ENCODE measurements around the gene NCKAP5. TPM values are rescaled to one million over a fixed set of nuclear protein-coding genes. Genes with fewer than 3 reads are reported as not detected.

Gene NCKAP5
- total and polyA plus RNA-seq, 4 donors, result 0.57 to 2.8 (median 2.4) TPM

DNA sequence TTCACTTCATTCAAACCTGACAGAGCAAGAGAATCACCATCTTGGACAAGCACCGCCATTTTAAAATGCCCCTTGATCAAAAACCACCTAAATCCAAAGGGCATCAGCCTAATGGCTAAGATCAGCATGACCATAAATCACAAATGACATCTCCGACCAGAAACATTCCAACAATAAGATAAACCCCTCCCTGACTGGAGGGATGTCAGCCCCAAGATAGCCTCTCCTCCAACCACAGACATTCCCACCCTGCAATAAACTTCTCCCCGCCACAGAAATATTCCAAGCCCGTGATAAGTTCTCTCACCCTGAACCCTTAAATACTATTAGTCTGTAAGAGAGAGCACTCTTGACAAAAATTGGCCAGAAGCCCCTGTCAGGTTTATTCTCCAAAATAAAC, 876.7 kb downstream of the NCKAP5 start:
- Histone ChIP-seq H3K27me3 (ENCODE audit: control insufficient read depth in 4 of 4, insufficient read depth in 4 of 4, low read length in 3 of 4) (no peaks in the 10 kb centered on the region), H3K4me3 (ENCODE audit: low read depth in 1 of 3, low read length in 3 of 3) (no peak overlapping the region), H3K36me3 (ENCODE audit: control insufficient read depth in 4 of 4, insufficient read depth in 3 of 4, low read depth in 1 of 4, low read length in 3 of 4) (no peaks in the 10 kb centered on the region), H3K27ac (ENCODE audit: low read depth in 1 of 2, low read length in 2 of 2) (no peak overlapping the region), H3K9ac (ENCODE audit: low read depth in 1 of 2, low read length in 2 of 2) (no peak overlapping the region), H3K4me1 (ENCODE audit: control insufficient read depth in 4 of 4, insufficient read depth in 4 of 4, low read length in 3 of 4) (no peaks in the 10 kb centered on the region), H3K9me3 (ENCODE audit: control insufficient read depth in 4 of 4, low read length in 3 of 4) (no peaks in the 10 kb centered on the region)
- DNase-seq (ENCODE audit: low spot score), result no peak
- TF ChIP-seq RXRA (IDR thresholded peaks at IDR 0.05), result no peak
- no peak for TF ChIP-seq FOXA2 (IDR thresholded peaks at IDR 0.05)
- TF ChIP-seq EGR1 (IDR thresholded peaks at IDR 0.05; ENCODE audit: low read depth in 2 of 2), result no peak
- TF ChIP-seq HNF4A (conservative IDR thresholded peaks at IDR 0.05), result no peak
- TF ChIP-seq SP1 (IDR thresholded peaks at IDR 0.05), result no peak
- TF ChIP-seq, protein P1, sequence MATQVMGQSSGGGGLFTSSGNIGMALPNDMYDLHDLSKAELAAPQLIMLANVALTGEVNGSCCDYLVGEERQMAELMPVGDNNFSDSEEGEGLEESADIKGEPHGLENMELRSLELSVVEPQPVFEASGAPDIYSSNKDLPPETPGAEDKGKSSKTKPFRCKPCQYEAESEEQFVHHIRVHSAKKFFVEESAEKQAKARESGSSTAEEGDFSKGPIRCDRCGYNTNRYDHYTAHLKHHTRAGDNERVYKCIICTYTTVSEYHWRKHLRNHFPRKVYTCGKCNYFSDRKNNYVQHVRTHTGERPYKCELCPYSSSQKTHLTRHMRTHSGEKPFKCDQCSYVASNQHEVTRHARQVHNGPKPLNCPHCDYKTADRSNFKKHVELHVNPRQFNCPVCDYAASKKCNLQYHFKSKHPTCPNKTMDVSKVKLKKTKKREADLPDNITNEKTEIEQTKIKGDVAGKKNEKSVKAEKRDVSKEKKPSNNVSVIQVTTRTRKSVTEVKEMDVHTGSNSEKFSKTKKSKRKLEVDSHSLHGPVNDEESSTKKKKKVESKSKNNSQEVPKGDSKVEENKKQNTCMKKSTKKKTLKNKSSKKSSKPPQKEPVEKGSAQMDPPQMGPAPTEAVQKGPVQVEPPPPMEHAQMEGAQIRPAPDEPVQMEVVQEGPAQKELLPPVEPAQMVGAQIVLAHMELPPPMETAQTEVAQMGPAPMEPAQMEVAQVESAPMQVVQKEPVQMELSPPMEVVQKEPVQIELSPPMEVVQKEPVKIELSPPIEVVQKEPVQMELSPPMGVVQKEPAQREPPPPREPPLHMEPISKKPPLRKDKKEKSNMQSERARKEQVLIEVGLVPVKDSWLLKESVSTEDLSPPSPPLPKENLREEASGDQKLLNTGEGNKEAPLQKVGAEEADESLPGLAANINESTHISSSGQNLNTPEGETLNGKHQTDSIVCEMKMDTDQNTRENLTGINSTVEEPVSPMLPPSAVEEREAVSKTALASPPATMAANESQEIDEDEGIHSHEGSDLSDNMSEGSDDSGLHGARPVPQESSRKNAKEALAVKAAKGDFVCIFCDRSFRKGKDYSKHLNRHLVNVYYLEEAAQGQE (IDR thresholded peaks at IDR 0.05), result no peak
- no peak for TF ChIP-seq RAD21 (IDR thresholded peaks at IDR 0.05)
- no peak for TF ChIP-seq GABPA (IDR thresholded peaks at IDR 0.05 in 1 of 2, conservative IDR thresholded peaks at IDR 0.05 in 1 of 2)
- no peak for TF ChIP-seq JUND (IDR thresholded peaks at IDR 0.05)
- TF ChIP-seq NR2F2 (IDR thresholded peaks at IDR 0.05), result no peak
- no peak for TF ChIP-seq HNF4G (IDR thresholded peaks at IDR 0.05)
- TF ChIP-seq, protein P2, sequence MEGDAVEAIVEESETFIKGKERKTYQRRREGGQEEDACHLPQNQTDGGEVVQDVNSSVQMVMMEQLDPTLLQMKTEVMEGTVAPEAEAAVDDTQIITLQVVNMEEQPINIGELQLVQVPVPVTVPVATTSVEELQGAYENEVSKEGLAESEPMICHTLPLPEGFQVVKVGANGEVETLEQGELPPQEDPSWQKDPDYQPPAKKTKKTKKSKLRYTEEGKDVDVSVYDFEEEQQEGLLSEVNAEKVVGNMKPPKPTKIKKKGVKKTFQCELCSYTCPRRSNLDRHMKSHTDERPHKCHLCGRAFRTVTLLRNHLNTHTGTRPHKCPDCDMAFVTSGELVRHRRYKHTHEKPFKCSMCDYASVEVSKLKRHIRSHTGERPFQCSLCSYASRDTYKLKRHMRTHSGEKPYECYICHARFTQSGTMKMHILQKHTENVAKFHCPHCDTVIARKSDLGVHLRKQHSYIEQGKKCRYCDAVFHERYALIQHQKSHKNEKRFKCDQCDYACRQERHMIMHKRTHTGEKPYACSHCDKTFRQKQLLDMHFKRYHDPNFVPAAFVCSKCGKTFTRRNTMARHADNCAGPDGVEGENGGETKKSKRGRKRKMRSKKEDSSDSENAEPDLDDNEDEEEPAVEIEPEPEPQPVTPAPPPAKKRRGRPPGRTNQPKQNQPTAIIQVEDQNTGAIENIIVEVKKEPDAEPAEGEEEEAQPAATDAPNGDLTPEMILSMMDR (IDR thresholded peaks at IDR 0.05; ENCODE audit: low read depth, low read length, missing input control), result no peak
- WGBS, result 93% methylated on average over 4 of the region's 4 CpGs

DNA sequence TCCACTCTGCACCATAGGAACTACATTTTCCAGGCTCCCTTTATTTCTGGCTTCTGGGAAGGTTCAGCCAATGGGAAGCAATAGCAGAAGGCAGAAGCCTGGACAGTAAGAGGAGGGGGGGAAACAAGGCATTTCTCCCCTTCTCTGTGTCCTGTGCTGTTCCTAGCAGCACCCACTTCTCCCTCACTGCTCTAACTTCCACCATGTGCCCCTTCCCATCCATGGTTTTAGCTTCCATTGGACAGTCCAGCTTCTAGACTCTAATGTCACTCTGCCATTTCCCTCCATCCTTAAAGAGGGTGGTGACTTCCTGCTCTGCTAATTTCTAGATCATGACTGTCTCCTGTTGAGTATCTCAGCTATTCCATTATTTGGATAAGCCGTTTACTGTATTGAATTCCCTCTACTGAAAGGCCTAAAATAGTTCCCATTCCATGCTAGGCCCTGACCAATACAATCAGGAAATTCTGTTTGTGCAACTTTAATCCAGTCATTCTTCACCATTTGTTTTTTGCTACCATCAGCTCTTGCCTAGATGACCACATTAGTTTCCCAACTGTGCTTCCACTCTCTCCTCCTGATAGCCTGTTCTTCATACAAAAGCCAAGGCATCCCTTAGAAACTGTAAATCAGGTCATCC, 877.5 kb downstream of the NCKAP5 start:
- Histone ChIP-seq H3K27me3 (ENCODE audit: control insufficient read depth in 4 of 4, insufficient read depth in 4 of 4, low read length in 3 of 4) (no peaks in the 10 kb centered on the region), H3K9me3 (ENCODE audit: control insufficient read depth in 4 of 4, low read length in 3 of 4) (no peaks in the 10 kb centered on the region), H3K9ac (ENCODE audit: low read depth in 1 of 2, low read length in 2 of 2) (no peak overlapping the region), H3K4me1 (ENCODE audit: control insufficient read depth in 4 of 4, insufficient read depth in 4 of 4, low read length in 3 of 4) (no peaks in the 10 kb centered on the region), H3K36me3 (ENCODE audit: control insufficient read depth in 4 of 4, insufficient read depth in 3 of 4, low read depth in 1 of 4, low read length in 3 of 4) (no peaks in the 10 kb centered on the region), H3K27ac (ENCODE audit: low read depth in 1 of 2, low read length in 2 of 2) (no peak overlapping the region), H3K4me3 (ENCODE audit: low read depth in 1 of 3, low read length in 3 of 3) (no peak overlapping the region)
- no peak for DNase-seq (ENCODE audit: low spot score)
- WGBS, result 64% methylated on average over 1 of the region's 1 CpG
- no peak for TF ChIP-seq YY1 (IDR thresholded peaks at IDR 0.05)
- TF ChIP-seq, protein P2 (IDR thresholded peaks at IDR 0.05; ENCODE audit: low read depth, low read length, missing input control), result no peak
